Adipose tissue (tissue), 3 donors: ENCODE data around the gene HELB. TPM values are rescaled to one million over a fixed set of nuclear protein-coding genes. Genes with fewer than 3 reads are reported as not detected.

Experiments
- H3K27ac ChIP-seq: one replicate; pipeline ENCODE4 v1.5.1; 2013; ENCODE audit warnings: low read depth, low read length
- WGBS, 3 donors: extraction: QIAGEN DNeasy Blood & Tissue Kit; methylation state at CpG; one replicate each; pipeline ENCODE4 v1.1.7; 2013; 5-methylcytosine and 5-hydroxymethylcytosine counted together
- polyA plus RNA-seq, 3 donors: library from polyadenylated mRNA; stranded (reverse); fragments of 200-250 nt; gene quantifications; one replicate each; pipeline ENCODE4 v1.2.3, GENCODE V29; 2013
- donor health status: healthy with polysubstance abuse.
- donor health status: Bipolar disorder and iron deficiency.
- donor health status: healthy.

The HELB gene
- polyA plus RNA-seq: 1 to 10 TPM in 1 of 3 donors, under 1 TPM in 2; 0.45 to 1.0 (median 0.86) TPM

DNA sequence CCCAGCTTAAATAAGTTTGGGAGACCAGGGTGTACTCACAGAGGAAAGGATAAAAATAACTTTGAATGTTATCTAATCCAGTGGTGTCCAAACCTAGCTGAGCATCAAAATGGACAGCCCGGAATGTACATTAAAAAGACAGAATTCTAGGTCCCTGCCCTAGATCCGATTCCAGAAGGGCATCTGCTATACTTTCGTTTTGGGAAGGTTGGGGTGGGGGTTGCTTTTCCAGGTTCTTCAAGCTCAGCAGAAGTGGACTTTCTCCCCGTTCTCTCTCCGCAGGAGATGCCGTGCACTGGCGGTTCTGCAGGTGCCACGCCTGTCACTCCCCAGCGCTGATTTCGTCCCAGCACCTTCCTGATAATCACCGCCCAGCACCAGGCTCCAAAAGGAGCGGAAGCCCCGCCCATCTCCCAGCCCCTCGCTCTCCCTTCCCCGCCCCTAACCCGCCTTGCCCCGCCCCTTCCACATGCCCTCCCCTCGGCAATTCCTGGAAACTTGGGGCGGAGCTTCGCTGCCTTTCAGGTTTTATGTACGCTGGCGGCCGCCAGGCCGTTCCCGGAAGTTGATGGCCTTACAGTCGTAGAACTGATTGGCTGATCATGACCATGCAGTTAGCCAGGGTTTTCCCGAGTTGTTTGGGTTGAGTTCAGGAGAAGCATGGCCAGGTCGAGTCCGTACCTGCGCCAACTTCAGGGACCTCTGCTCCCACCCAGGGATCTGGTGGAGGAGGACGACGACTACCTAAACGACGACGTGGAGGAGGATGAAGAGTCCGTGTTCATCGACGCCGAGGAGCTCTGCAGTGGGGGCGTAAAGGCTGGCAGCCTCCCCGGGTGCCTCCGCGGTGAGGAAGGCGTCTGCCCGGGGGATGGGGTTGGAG lies at the start of gene HELB:
TSS of gene HELB (plus strand) at position 550 of the 883 bp plus-strand sequence. CDS start at position 661, 111 bp downstream.
- WGBS, 3 donors: 0 to 1% (median 0%) methylated on average over 45 of the region's 45 CpGs
- no peak within 1 kb of the TSS for H3K27ac ChIP-seq

DNA sequence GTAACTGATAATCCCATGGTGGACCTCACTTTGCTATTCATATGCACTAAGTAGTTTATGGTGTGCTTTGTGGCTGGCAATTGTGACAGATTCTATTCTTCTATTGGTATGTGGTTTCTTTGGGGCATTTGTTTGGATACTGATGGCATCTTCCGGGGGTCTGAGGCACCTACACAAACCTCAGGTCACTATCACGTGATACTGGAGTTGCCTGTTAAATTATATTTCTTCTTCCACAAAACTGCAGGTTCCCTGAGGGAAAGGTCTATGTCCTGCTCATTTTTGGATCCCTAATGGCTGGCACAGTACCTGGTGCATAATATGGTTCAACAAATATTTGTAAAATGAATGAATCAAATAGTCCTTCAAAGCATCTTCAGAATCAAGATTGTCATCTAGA lies 49.5 kb upstream of the HELB start:
- no peak overlapping the region for H3K27ac ChIP-seq
- WGBS, 3 donors: 76 to 96% (median 95%) methylated on average over 2 of the region's 2 CpGs

DNA sequence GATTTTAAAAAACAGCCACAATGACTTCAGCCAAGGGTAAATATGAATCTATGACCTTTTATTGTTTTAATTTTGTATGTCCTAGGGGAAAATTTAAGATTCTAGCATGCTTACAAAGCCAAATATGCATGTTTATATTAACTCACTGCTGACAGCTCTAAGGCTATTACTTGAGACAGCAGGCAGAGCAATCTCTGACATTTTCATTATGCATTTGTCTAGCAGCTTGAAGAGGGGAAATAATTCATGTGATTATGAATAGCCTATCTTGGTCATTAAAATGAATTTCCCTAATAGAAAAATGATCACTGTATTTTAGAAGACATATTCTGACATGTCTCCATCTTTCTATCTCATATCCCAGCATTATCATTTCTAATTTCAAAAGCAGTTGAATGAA lies 46.6 kb upstream of the HELB start:
- no peak overlapping the region for H3K27ac ChIP-seq

DNA sequence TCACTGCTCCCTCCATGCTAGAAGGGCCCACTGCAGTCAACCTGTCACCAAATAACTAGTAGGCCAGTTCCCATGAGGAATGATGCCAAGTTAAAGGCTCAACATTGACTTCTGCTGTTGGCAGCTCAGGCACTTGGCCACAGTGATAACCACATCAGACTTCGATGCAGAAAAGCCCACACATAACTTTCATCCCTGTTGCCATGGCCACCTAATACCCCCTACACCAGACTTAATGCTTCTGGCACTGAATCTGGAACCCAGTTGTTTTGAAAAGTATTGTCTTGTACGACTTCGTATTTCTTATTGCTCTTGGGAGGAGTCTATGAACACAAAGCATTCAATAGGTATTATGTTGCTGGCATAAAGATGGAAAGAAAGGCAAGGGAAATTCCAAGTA lies 44.3 kb upstream of the HELB start:
- no peak overlapping the region for H3K27ac ChIP-seq
- WGBS, 3 donors: 68 to 81% (median 73%) methylated on average over 3 of the region's 3 CpGs

DNA sequence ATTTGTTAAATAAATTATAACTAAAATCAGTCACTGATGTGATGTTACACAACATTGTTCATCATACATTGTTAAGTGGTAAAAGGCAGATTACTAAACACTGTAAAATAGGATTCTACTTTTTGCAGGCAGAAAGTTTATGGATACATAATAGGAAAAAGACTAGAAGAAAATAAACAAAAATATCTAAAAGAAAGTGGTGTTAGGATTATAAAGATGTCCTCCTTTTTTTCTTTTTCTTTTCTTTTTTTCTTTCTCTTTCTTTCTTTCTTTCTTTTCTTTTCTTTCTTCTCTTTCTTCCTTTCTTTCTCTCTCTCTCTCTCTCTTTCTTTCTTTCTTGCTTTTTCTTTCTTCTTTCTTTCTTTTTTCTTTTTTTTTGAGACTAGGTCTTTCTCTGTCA lies 39.6 kb upstream of the HELB start:
- H3K27ac ChIP-seq: no peak overlapping the region

DNA sequence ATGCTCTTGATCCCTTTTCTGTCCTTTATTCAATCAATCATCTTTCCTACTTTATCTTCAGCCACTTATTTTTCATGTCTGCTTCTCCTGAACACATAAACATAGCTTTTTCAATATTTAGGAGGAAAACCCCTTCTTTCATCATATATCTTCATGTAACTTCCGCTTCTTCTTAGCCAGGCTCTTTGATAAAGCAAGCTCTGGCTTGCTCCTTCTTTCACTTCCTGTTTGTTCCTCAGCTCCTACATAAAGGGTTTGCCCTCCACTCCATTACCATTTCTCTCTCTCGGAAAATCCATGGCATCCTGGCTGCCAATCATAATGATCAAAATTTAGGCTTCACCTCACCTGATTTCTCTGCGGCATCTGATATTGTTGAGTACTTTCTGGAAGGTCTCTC lies 33.7 kb upstream of the HELB start:
- no peak overlapping the region for H3K27ac ChIP-seq
- WGBS, 3 donors: 49 to 86% (median 55%) methylated on average over 3 of the region's 3 CpGs

DNA sequence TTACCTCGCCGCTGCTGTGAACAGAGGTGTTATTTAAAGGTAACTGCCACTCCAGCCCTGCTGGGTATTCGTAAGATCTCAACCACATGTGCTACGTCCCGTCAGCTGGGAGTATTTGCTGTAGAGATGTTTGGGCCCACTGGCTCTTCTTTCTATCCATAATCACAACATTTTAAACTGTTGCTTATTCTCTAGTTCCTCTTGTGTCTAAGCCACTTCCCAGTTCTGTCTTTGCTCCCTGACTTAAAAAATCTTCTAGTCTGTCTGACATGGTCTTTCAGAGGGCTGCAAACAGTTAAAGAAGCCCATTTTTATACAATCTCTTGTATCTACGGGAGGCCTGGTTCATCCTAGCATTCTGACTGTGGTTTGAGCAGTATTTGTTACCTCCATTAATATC lies 33.2 kb upstream of the HELB start:
- WGBS, 3 donors: 60 to 75% (median 71%) methylated on average over 6 of the region's 6 CpGs
- H3K27ac ChIP-seq: no peak overlapping the region

DNA sequence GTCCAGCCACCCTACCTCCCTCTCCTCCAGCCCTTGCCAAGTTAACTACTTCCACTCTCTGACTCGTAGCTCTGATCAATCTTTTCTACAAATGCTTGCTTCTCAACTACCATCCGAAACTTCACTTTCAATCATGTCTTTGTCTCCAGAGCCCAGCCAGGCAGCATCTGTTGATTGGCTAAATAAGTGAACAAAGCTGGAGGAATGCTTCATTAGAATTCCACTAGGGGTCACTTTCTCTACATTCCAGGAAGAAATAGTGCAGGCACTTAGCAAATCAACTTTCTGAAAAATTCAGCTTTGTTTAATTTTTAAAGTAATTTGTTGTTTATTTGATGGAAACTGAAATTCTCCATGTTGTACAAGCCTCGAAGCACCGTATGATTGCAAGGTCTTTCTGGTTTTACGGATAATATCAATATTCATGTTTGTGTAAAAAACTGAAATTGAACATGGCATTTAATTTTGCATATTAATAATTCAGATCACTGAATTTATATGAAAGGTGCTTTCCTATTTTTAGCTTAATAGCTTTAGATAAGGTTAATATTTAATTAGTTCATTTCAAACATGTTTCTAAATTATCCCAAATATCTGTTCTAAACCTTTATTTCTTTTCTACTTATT lies 32.4 kb upstream of the HELB start:
- WGBS, 3 donors: 47 to 62% (median 60%) methylated on average over 5 of the region's 5 CpGs

DNA sequence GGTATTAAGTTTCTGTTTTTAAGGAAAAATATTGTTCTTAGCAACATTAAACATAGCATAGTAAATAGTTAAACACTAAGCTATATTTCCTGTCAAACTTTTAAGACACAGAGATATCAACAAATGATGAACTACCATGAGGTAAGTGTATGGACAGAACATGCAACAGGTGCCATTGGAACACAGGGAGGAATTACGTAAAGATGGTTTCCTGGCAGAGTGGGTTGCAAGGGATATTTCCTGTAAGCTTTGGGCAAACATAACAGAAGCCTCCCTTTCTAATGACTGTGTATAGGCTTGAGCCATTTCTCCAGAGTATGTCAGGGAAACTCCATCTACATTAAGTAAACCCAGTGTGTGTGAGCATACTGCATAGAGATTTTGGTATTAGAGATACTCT lies 31.7 kb upstream of the HELB start:
- 59 to 89% (median 61%) methylated on average over 1 of the region's 1 CpG for WGBS, 3 donors
- H3K27ac ChIP-seq: no peak overlapping the region

More for the DNA sequence above, 32.4 kb upstream of the HELB start:
- no peak overlapping the region for H3K27ac ChIP-seq

DNA sequence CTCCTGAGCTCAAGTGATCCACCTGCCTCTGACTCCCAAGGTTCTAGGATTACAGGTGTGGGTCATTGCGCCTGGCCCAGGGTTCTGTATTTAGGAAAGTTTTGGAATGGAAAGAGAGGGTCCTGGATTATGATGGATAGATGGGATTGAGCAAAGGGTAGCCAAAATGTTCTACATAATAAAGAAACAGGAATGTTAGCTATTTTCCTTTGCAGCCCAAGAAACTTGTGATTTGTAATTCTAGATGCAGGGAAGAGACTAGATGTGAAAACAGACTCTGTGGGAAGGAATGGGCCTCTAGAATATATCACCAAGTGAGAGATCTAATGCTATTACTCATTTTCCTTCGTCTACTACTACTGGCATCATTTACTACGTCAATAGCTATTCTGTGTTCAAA lies 29.6 kb upstream of the HELB start:
- WGBS, 3 donors: 62 to 64% (median 63%) methylated on average over 3 of the region's 3 CpGs
- H3K27ac ChIP-seq: no peak overlapping the region

DNA sequence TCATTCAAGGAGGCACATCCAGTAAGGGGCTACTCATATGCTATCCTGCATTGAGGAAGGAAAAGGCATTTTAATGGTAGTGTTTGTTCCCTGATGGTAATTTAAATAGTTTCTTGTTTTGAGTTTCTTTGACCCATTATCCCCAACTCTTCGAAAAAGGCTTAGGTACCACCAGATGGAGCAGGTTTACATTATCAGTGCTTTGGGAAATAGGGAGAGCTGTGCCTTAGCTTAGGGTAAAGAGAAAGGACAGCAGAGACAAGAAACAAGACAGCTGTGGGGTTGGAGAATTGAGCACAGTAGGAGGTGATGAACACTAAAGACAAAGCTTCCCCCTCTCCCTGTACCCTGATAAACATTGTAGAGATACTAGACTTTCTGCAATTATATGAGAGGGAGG lies 29.1 kb upstream of the HELB start:
- H3K27ac ChIP-seq: no peak overlapping the region
- 59 to 88% (median 88%) methylated on average over 1 of the region's 1 CpG for WGBS, 3 donors

DNA sequence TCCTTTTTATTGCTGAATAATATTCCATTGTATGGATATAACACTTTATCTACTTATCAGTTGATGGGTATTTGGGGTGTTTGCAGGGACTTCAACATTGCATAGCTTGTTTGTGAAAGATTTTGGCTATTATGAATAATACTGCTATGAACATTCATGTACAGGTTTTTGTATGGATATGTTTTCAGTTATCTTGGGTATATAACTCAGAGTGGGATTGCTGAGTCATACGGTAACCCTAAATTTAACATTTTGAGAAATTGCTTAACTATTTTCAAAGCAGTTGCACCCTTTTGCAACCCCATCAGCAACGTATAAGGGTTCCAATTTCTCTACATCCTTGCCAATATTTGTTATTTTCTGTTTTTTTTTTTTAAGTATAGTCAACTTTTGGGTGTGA lies 27.3 kb upstream of the HELB start:
- 44 to 77% (median 55%) methylated on average over 2 of the region's 2 CpGs for WGBS, 3 donors
- no peak overlapping the region for H3K27ac ChIP-seq

DNA sequence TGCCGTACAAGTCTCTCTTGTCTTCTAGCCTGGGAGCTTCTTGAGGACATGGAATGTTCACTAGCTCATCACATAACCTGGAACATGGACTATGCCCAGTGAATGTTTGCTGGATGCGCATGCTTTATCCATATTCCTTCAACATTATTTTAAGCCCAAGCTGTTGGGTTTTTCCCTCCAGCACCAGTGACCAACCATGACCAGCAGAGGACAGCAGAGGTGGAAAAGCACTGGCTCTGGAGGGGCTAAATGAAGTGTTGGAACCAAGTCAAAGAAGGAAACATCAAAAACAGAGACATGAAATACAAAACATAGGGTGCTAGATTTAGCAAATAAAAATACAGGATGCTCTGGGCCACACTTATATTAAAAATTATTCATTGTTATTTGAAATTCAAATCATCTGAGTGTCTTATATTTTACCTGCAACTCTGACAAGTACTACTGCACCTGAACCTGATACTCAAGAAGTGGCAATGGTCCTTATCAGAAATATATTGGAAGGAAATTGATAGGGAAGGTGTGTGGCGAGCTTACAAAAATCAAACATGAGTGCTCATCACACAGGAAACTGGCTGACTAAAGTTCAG lies 23.1 kb upstream of the HELB start:
- no peak overlapping the region for H3K27ac ChIP-seq
- WGBS, 3 donors: 43 to 55% (median 50%) methylated on average over 3 of the region's 3 CpGs

DNA sequence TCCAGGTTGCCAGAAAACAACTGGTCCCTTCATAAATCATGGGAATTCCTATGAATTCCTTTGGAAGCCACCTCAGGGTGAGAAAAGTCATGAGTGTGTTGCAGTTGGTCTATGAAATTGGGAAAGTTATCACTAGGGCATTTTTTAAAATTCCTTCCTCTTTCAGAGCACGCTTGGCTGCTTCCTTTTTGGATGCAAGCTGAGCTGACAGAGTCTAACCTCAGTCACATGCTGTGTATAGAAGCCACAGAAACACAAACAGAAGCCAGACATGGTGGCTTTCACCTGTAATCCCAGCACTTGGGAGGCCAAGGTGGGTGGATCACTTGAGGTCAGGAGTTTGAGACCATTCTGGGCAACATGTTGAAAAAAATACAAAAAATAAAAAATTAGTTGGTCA lies 21.7 kb upstream of the HELB start:
- 38 to 92% (median 58%) methylated on average over 1 of the region's 1 CpG for WGBS, 3 donors
- no peak overlapping the region for H3K27ac ChIP-seq

DNA sequence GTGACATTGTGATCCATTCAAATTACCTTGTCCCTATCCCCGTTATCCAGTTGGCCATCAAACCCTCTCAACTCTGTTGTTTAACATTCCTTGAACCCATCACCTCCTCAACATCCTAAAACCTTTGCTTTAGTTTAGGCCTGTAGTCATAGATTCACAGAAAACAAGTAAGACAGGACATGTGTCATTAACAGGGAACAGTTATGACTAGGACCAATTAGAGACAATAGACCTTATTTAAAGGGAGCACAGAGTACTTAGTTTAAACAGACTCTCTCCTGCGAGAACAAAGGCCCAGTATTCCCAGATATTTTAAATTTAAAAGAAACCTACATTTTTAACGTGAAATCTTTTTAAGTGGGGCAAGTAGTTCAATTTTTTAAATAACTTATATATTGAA lies 20.0 kb upstream of the HELB start:
- WGBS, 3 donors: 76 to 95% (median 93%) methylated on average over 3 of the region's 3 CpGs
- H3K27ac ChIP-seq: no peak overlapping the region

DNA sequence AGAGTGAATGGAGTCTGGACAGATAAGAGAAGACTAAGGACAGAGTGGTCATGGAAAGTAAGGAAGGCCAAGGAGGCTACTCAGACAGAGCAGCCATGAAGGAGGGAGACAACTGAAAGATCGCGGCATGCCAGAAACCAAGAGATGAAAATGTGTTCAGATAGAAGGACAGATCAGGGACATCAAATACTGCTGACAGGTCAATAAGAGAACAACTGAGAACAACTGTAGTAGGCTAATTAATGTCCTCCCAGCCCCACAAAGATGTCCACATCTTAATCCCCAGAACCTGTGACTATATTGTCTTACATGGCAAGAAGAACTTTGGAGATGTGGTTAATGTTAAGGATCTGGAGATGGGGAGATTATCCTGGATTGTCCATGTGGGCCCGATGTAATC lies 15.0 kb upstream of the HELB start:
- H3K27ac ChIP-seq: no peak overlapping the region
- 92 to 98% (median 93%) methylated on average over 3 of the region's 3 CpGs for WGBS, 3 donors

DNA sequence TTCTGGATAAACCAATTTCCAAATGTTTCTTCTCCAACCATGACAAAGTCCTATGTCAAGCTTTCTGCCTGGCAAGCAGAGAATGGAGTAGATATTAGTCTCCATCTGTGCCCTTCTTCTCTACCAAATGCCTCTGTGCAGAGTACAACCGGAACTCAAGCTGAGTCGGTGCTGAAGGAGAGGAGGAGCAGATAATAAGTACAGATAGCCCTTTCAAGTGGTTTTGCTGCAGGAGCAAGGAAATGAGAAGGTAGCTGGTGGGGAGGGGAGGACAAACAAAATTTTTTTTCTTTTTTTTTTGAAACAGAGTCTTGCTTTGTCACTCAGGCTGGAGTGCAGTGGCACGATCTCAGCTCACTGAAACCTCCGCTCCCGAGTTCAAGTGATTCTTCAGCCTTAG lies 14.2 kb upstream of the HELB start:
- WGBS, 3 donors: 74 to 85% (median 75%) methylated on average over 5 of the region's 5 CpGs
- no peak overlapping the region for H3K27ac ChIP-seq

DNA sequence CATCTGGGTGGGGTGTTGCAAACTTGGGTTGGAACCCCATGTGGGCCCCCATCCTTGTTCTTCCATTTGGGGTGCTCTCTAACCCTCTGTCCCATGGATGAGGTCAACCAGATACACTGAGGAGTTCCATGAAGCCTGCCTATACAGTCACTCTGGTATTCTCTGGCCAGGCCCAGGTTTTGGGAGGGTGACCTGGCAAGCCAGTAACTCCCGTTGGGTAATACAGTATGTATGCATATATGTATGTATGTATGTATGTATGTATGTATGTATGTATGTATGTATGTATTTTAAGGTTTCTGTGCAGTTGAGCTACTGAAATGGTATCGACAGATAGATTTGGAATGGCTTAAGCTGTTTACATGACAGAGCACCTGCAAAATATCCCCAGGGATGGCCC lies 12.8 kb upstream of the HELB start:
- WGBS, 3 donors: 89 to 95% (median 94%) methylated on average over 2 of the region's 2 CpGs
- H3K27ac ChIP-seq: no peak overlapping the region

DNA sequence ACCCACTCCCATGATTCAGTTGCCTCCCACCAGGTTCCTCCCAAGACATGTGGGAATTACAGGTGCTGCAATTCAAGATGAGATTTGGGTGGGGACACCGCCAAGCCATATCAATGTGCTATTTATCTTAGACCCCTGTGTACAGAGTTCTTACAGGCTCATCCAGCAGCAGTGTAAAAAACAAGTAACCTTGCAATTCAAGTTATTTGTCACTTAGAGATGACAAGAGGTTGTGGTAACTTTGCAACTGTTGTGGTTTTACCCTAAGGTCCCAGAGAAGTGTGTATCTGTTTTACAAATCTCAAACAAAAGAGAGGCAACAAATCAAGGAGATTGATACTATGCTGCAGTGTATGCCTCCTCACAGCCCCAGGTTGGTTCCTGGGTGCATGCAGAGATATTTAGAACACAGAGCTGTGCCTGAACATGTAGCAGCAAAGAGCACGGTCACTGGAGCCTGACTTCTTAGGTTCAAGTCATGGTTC lies 11.5 kb upstream of the HELB start:
- WGBS, 3 donors: 70 to 86% (median 78%) methylated on average over 2 of the region's 2 CpGs
- no peak overlapping the region for H3K27ac ChIP-seq
